ENCODE data around the gene LLGL1. TPM values are rescaled to one million over a fixed set of nuclear protein-coding genes. Genes with fewer than 3 reads are reported as not detected.

Gene LLGL1
- total and polyA plus RNA-seq, 2 donors (not counting 3 experiments of a cell fraction or from before 2014, with no cell fraction given): 34.9 to 47.1 TPM

DNA sequence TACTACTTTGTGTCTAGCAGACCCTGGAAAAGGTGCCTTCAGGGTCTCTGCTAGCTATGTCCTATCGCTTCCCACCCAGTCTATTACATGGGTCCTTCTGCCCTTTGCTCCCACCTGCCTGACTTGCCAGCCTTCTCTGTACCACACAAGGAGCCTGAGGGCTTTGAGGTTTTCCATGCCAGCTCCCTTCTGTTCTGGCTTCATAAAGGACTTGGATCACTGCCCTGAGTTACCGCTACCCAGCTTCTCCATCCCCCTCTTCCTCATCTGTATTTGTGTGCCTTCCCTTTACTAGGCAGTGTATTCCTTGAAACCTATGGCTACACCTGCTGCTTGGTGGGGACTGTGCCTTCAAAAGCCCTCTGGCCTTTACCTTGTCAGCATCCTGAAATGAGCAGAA is 19.6 kb upstream of the LLGL1 start:
- Histone ChIP-seq H3K4me3 (replicated peaks in 1 of 3; ENCODE audit: insufficient read depth in 1 of 3, low read depth in 1 of 3, low read length in 3 of 3) (no peak overlapping the region), H3K79me2 (ENCODE audit: control insufficient read depth, insufficient read depth, low read length) (peaks cover 28% of the 10 kb centered on the region), H2AFZ (ENCODE audit: low read depth, low read length) (no peak overlapping the region), H3K27ac (ENCODE audit: insufficient read depth, low read depth, low read length) (no peak overlapping the region), H3K4me2 (ENCODE audit: insufficient read depth, low read length) (no peak overlapping the region), H3K9ac (replicated peaks; ENCODE audit: extremely low read depth, insufficient read depth, low read length) (no peak overlapping the region), H3K4me1 (ENCODE audit: control insufficient read depth, extremely low read depth, insufficient read depth, low read length) (no peaks in the 10 kb centered on the region), H4K20me1 (replicated peaks; ENCODE audit: control insufficient read depth, extremely low read depth, insufficient read depth, low read length) (no peaks in the 10 kb centered on the region), H3K9me1 (replicated peaks; ENCODE audit: control insufficient read depth, extremely low read depth, insufficient read depth, low read length) (no peaks in the 10 kb centered on the region), H3K36me3 (ENCODE audit: control insufficient read depth in 2 of 2, extremely low read depth in 1 of 2, insufficient read depth in 2 of 2, low read length in 2 of 2) (peaks cover 9 to 44% of the 10 kb centered on the region in 2 experiments), H3K9me3 (replicated peaks; ENCODE audit: control insufficient read depth, insufficient read depth, low read length) (no peaks in the 10 kb centered on the region), H3K27me3 (ENCODE audit: control insufficient read depth in 2 of 2, insufficient read depth in 2 of 2, low read length in 2 of 2) (no peaks in the 10 kb centered on the region)
- no peak for FAIRE-seq
- DNase-seq (ENCODE audit: low read depth, low spot score): no peak
- intact Hi-C loops (cut with micrococcal nuclease) (no loop called here), dilution Hi-C loops (cut with MboI; ENCODE audit: extremely low pct_ligation_motif_present, low sequenced_read_pairs) (no loop called here)
- CTCF ChIA-PET: interaction anchor here (1.0 to 1.3 kb wide), 3 partner anchors 11 to 65 kb away, joined by 3 to 4 read pairs (median 3); no protein-coding TSS in a partner anchor
- POLR2A ChIA-PET: no interaction called here
- BruUV-seq (replicated peaks): no TSS peak
- no peak for TF ChIP-seq MYC (IDR thresholded peaks at IDR 0.05; ENCODE audit: low read depth, low read length)
- no peak for TF ChIP-seq POLR2A (IDR thresholded peaks at IDR 0.05; ENCODE audit: low read depth, low read length)
- no peak for TF ChIP-seq MAX (IDR thresholded peaks at IDR 0.05; ENCODE audit: insufficient read depth, insufficient read length)
- TF ChIP-seq EZH2 (IDR thresholded peaks at IDR 0.05; ENCODE audit: borderline replicate concordance, low read depth, low read length, severe bottlenecking): no peak
- TF ChIP-seq CTCF (IDR thresholded peaks at IDR 0.05; ENCODE audit: extremely low read depth in 1 of 2, insufficient read depth in 1 of 2, low read depth in 1 of 2, low read length in 2 of 2): no peak
- no peak for TF ChIP-seq POLR2AphosphoS5 (IDR thresholded peaks at IDR 0.05; ENCODE audit: insufficient read depth, low read depth, low read length)
- TF ChIP-seq FOS (IDR thresholded peaks at IDR 0.05; ENCODE audit: borderline replicate concordance, insufficient read depth, low read length): no peak
- no peak for TF ChIP-seq GATA2 (IDR thresholded peaks at IDR 0.05; ENCODE audit: insufficient read depth, insufficient read length, low read depth, low read length)
- TF ChIP-seq JUN (IDR thresholded peaks at IDR 0.05; ENCODE audit: borderline replicate concordance, insufficient read depth, insufficient read length, low read depth): no peak
